K562 (cell line): ENCODE results near the gene PIGH. TPM values are rescaled to one million over a fixed set of nuclear protein-coding genes. Genes with fewer than 3 reads are reported as not detected.

Experiments
- ATAC-seq: fragments of 200-7000 bp; cut with Tn5 transposase; 3 replicates; pipeline ENCODE4 v1.9.1; 2020; ENCODE audit warnings: moderate library complexity
- BruUV-seq: library from RNA; stranded (reverse); fragments of 400-500 nt; replicated peaks from 2 replicates; lab custom pipeline; 2021; lab: Mats Ljungman, UMichigan
- CTCF ChIA-PET: fragments of 300-600 bp; formaldehyde crosslinking; extraction: SDS; loops from one replicate; lab custom pipeline; 2021; ENCODE audit warnings: low intra/inter-chr PET ratio; lab: Yijun Ruan, JAX
- POLR2A ChIA-PET: fragments of 300-600, 350-650 bp; sonication (Branson Sonifier 250); formaldehyde crosslinking; extraction: SDS; loops from one replicate; lab custom pipeline; 2021; ENCODE audit warnings: antibody characterized with exemption, inconsistent platforms; lab: Yijun Ruan, JAX
- DNase-seq, 4 experiments: peaks; one replicate each; pipeline versions ENCODE4 v3.0.0 to v3.0.0-alpha.2; 2011 to 2018; ENCODE audit warnings: low spot score in 3 of 4, mixed read lengths in 3 of 4; ENCODE audit errors: extremely low read depth in 1 of 4
- FAIRE-seq: peaks from 2 replicates; lab custom pipeline; 2011; peaks lifted over from hg19 to GRCh38; lab: Jason Lieb, UNC
- H2AFZ ChIP-seq: 2 replicates; pipeline ENCODE4 v1.6.0; 2011; ENCODE audit warnings: low read depth, low read length, control low read depth, inconsistent platforms
- H3K27ac ChIP-seq: fragments of 200-600 bp; 3 replicates; pipeline ENCODE4 v1.8.0; 2011; ENCODE audit warnings: low read depth, mild to moderate bottlenecking, control low read depth, inconsistent platforms, low read length, moderate library complexity, mixed read lengths; ENCODE audit errors: extremely low read depth
- H3K27me3 ChIP-seq, 2 experiments: fragments of 300-600 bp in 1 of 2; 2 replicates in 1 of 2; 3 replicates in 1 of 2; pipeline versions ENCODE4 v1.6.0 to v1.8.0; 2011; ENCODE audit warnings: inconsistent platforms in 2 of 2, low read length in 2 of 2, mild to moderate bottlenecking in 1 of 2, mixed read lengths in 1 of 2, moderate library complexity in 1 of 2; ENCODE audit not compliant: control insufficient read depth in 2 of 2, insufficient read depth in 2 of 2
- H3K36me3 ChIP-seq: fragments of 300-600 bp; 3 replicates; pipeline ENCODE4 v1.8.0; 2011; ENCODE audit warnings: mild to moderate bottlenecking, low read length, inconsistent platforms; ENCODE audit not compliant: control insufficient read depth, insufficient read depth
- H3K4me1 ChIP-seq, 2 experiments: fragments of 200-600 bp in 1 of 2; replicated peaks in 1 of 2; 2 replicates in 1 of 2; 3 replicates in 1 of 2; pipeline versions ENCODE4 v1.5.1 to v1.8.0; 2011; ENCODE audit warnings: inconsistent platforms in 2 of 2, low read length in 2 of 2, mild to moderate bottlenecking in 1 of 2, mixed read lengths in 1 of 2, moderate library complexity in 1 of 2; ENCODE audit not compliant: control insufficient read depth in 2 of 2, insufficient read depth in 2 of 2
- H3K4me2 ChIP-seq: 2 replicates; pipeline ENCODE4 v1.6.1; 2011; ENCODE audit warnings: low read length, control low read depth, inconsistent platforms, mixed read lengths; ENCODE audit not compliant: insufficient read depth
- H3K4me3 ChIP-seq: fragments of 200-600 bp; sonication (generic), shearing (Covaris generic); 2 replicates; pipeline ENCODE4 v1.5.1; 2016; ENCODE audit warnings: control low read depth, inconsistent platforms
- H3K79me2 ChIP-seq: fragments of 200-600 bp; 3 replicates; pipeline ENCODE4 v1.8.0; 2011; ENCODE audit warnings: low read length, inconsistent platforms; ENCODE audit not compliant: control insufficient read depth, insufficient read depth
- H3K9ac ChIP-seq, 2 experiments: 2 replicates each; pipeline versions ENCODE4 v1.6.0 to v1.6.1; 2011; ENCODE audit warnings: low read depth in 2 of 2, low read length in 2 of 2, control low read depth in 1 of 2, inconsistent platforms in 1 of 2, mild to moderate bottlenecking in 1 of 2, mixed read lengths in 1 of 2; ENCODE audit not compliant: insufficient read depth in 1 of 2
- H3K9me1 ChIP-seq: one replicate; pipeline ENCODE4 v1.6.0; 2011; ENCODE audit warnings: inconsistent platforms, mild to moderate bottlenecking, low read length, moderate library complexity; ENCODE audit not compliant: control insufficient read depth, insufficient read depth
- H3K9me3 ChIP-seq: replicated peaks from 2 replicates; pipeline ENCODE4 v1.5.1; 2011; ENCODE audit warnings: low read depth, low read length, inconsistent platforms; ENCODE audit not compliant: control insufficient read depth, insufficient read depth
- H4K20me1 ChIP-seq: replicated peaks from 2 replicates; pipeline ENCODE4 v1.6.1; 2011; ENCODE audit warnings: low read length, inconsistent platforms, mixed read lengths; ENCODE audit not compliant: control insufficient read depth, insufficient read depth
- MYC ChIP-seq, 2 experiments: fragments of 250-450 bp in 1 of 2; sonication (Bioruptor Pico) in 1 of 2; IDR thresholded peaks; 2 replicates each; pipeline versions ENCODE4 v1.5.1 to v1.6.1; 2012 to 2021; ENCODE audit warnings: low read depth in 2 of 2, borderline replicate concordance in 1 of 2, improper control_type of control experiment in 1 of 2, low read length in 1 of 2, mild to moderate bottlenecking in 1 of 2, moderate library complexity in 1 of 2
- POLR2G ChIP-seq: fragments of 200-400 bp; formaldehyde crosslinking; IDR thresholded peaks from 2 replicates; pipeline ENCODE4 v1.6.1; 2017; ENCODE audit warnings: low read depth, mild to moderate bottlenecking, antibody characterized with exemption, low read length, moderate library complexity
- SAFB2 ChIP-seq: fragments of 200-400 bp; formaldehyde crosslinking; IDR thresholded peaks from 2 replicates; pipeline ENCODE4 v1.6.1; 2018; ENCODE audit warnings: borderline replicate concordance, low read length, low read depth, moderate library complexity; ENCODE audit not compliant: severe bottlenecking
- SIX5 ChIP-seq, 2 experiments: IDR thresholded peaks; 2 replicates each; pipeline ENCODE4 v1.6.1; 2011; ENCODE audit warnings: low read length in 2 of 2, borderline replicate concordance in 1 of 2, low read depth in 1 of 2, mild to moderate bottlenecking in 1 of 2, moderate library complexity in 1 of 2; ENCODE audit not compliant: insufficient read depth in 1 of 2
- TCF3 ChIP-seq: sonication (generic); formaldehyde crosslinking; IDR thresholded peaks from 2 replicates; pipeline ENCODE4 v1.4.0; 2020; ENCODE audit warnings: mild to moderate bottlenecking, missing genetic modification reagents
- ZC3H11A ChIP-seq: IDR thresholded peaks from 2 replicates; pipeline ENCODE4 v1.6.1; 2012; ENCODE audit warnings: low read depth, low read length, improper control_type of control experiment
- ZNF197 ChIP-seq: fragments of 200-800 bp; sonication (Bioruptor generic); IDR thresholded peaks from 2 replicates; pipeline ENCODE4 v1.6.1; 2016; ENCODE audit warnings: low read depth, missing genetic modification characterization, missing compliant biosample characterization
- ZNF354B ChIP-seq: fragments of 250-450 bp; sonication (Bioruptor Pico); IDR thresholded peaks from 2 replicates; pipeline ENCODE4 v1.4.0; 2020
- ZNF436 ChIP-seq: fragments of 250-450, 450-650 bp; sonication (Bioruptor Pico); formaldehyde crosslinking; IDR thresholded peaks from 2 replicates; pipeline ENCODE4 v1.7.0; 2020; ENCODE audit warnings: mild to moderate bottlenecking
- ZNF830 ChIP-seq: fragments of 250-450 bp; sonication (Bioruptor Pico); IDR thresholded peaks from 2 replicates; pipeline ENCODE4 v1.5.0; 2021; ENCODE audit warnings: mild to moderate bottlenecking
- ZSCAN32 ChIP-seq: fragments of 450-650 bp; formaldehyde crosslinking; IDR thresholded peaks from 2 replicates; pipeline ENCODE4 v1.4.0; 2020; ENCODE audit warnings: mild to moderate bottlenecking, moderate library complexity
- WGBS: fragments of 100-300 bp; shearing (Covaris generic); methylation state at CpG from one replicate; pipeline ENCODE4 v1.1.6; 2016; ENCODE audit warnings: low coverage, mixed read lengths; ENCODE audit not compliant: insufficient coverage; ENCODE audit errors: missing lambda C conversion rate; 5-methylcytosine and 5-hydroxymethylcytosine counted together
- in situ Hi-C: fragments of 300-500 bp; cut with MboI; formaldehyde crosslinking; loops from 4 replicates; pipeline ENCODE4 v1.15.0; 2018; ENCODE audit warnings: inconsistent platforms, mixed read lengths
- intact Hi-C: fragments of 100-400 bp; cut with micrococcal nuclease; formaldehyde crosslinking; loops from 2 replicates; pipeline ENCODE4 v1.14.2; 2022
- polyA plus RNA-seq, 8 experiments: library from polyadenylated mRNA; depleted of rRNA in 4 of 8; stranded (reverse) in 5 of 8; unstranded in 3 of 8; fragments of >200 nt; fragmentation: Nextera tagmentation in 2 of 8; fragmentation: Illumina TruSeq in 1 of 8; extraction: Ambion mirVana in 2 of 8; extraction: Trizol in 1 of 8; gene quantifications; 2 replicates each; pipeline versions ENCODE4 v1.2.1 to v1.2.3, GENCODE V29; 2011 to 2014; ENCODE audit warnings: inconsistent platforms in 1 of 8, missing spikeins in 1 of 8
- total RNA-seq, 7 experiments: library from RNA; depleted of rRNA in 6 of 7; stranded (reverse); fragments of >200 nt in 6 of 7; fragmentation: Illumina TruSeq in 2 of 7; extraction: Trizol in 2 of 7; gene quantifications; 2 replicates each; pipeline versions ENCODE4 v1.2.1 to v1.2.3, GENCODE V29; 2011 to 2021; ENCODE audit warnings: low replicate concordance in 1 of 7
- TF ChIP-seq, protein P1 (sequence below): fragments of 250-450 bp; sonication (Bioruptor Pico); IDR thresholded peaks from 2 replicates; pipeline ENCODE4 v1.4.0; 2020; ENCODE audit warnings: borderline replicate concordance

PIGH gene
- total and polyA plus RNA-seq, 9 of the 15 experiments (the other 6 are each of a cell fraction or from before 2014, with no cell fraction given) = 21.1 to 53.4 (median 24.7) TPM

DNA sequence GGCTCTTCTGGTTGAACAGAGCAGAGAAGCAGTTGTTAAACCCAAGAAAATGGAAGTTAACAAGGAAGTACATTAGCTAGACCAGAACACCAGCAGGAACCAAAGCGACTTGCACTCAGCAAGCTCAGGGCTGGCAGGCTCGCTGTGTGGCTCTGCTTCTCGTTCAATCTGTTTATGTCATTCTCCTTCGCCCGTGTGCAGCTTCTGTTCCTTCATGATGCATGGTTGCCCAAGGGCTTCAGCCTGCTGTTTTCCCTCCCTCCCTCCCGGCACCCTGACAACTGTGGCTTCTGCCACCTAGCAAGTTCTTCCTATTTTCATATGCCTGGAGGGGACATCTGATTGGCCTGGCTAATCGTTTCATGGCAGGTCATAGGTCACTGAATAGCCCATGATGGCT lies 25.3 kb downstream of the PIGH start (continued):
- no peak for TF ChIP-seq SAFB2
- TF ChIP-seq SIX5 (IDR thresholded peaks at IDR 0.05; ENCODE audit: borderline replicate concordance in 1 of 2, insufficient read depth in 1 of 2, low read depth in 1 of 2, low read length in 2 of 2) = no peak

DNA sequence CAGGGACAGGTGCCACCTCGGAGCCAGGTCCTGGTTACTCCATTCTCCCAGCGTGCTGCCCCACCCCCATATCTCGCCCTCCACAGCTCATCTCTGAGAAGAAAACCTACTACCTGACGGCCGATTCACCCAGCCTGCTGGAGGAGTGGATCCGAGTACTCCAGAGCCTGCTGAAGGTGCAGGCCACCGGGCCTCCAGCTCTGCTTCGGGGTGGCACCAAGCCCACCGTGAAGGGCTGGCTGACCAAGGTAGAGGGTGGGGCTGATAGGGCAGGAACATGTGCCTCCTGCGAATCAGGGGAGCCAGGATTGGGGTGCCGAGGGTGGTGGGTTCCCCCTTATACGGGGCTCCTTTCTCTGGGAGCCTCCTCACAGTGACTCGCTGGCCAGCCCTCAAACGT lies 25.9 kb downstream of the PIGH start:
- no peak for FAIRE-seq
- ChIA-PET POLR2A (interaction anchor here (0.6 kb wide), 1 partner anchor 40 kb away, joined by 3 read pairs; no protein-coding TSS in a partner anchor), CTCF (no interaction called here)
- Histone ChIP-seq H4K20me1 (no peaks in the 10 kb centered on the region; the same call in 1 of the 2 replicates), H3K79me2 (no peaks in the 10 kb centered on the region), H3K4me3 (no peak overlapping the region), H3K4me1 (peaks cover 0 to 5% of the 10 kb centered on the region in 2 experiments; a peak in 2 of 5 replicates), H3K9me3 (no peaks in the 10 kb centered on the region), H3K4me2 (no peak overlapping the region), H3K9me1 (no peaks in the 10 kb centered on the region), H3K27ac (no peak overlapping the region), H3K36me3 (no peaks in the 10 kb centered on the region), H3K27me3 (no peaks in the 10 kb centered on the region; a peak in 1 of 5 replicates), H3K9ac (no peak overlapping the region), H2AFZ (no peak overlapping the region)
- in situ Hi-C loops = loop anchor here (10.0 kb wide), 1 partner anchor 149 kb away; no protein-coding TSS in a partner anchor
- 47% methylated on average over 10 of the region's 14 CpGs for WGBS
- DNase-seq = no peak
- TF ChIP-seq ZNF354B (CRISPR knock-in tag) = no peak
- no peak for TF ChIP-seq POLR2G
- TF ChIP-seq TCF3 = no peak
- no peak for TF ChIP-seq ZNF197 (CRISPR knock-in tag)
- TF ChIP-seq, protein P1, sequence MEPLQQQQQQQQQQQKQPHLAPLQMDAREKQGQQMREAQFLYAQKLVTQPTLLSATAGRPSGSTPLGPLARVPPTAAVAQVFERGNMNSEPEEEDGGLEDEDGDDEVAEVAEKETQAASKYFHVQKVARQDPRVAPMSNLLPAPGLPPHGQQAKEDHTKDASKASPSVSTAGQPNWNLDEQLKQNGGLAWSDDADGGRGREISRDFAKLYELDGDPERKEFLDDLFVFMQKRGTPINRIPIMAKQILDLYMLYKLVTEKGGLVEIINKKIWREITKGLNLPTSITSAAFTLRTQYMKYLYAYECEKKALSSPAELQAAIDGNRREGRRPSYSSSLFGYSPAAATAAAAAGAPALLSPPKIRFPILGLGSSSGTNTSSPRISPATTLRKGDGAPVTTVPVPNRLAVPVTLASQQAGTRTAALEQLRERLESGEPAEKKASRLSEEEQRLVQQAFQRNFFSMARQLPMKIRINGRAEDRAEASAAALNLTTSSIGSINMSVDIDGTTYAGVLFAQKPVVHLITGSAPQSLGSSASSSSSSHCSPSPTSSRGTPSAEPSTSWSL (CRISPR knock-in tag) = no peak
- TF ChIP-seq ZNF436 (CRISPR knock-in tag) = no peak
- TF ChIP-seq ZSCAN32 (CRISPR knock-in tag) = no peak
- no peak for TF ChIP-seq MYC (IDR thresholded peaks at IDR 0.05; ENCODE audit: low read depth, low read length)
- no peak for TF ChIP-seq MYC (CRISPR knock-in tag; IDR thresholded peaks at IDR 0.05; ENCODE audit: borderline replicate concordance, low read depth)
- no peak for TF ChIP-seq ZNF830 (CRISPR knock-in tag)
- TF ChIP-seq ZC3H11A = no peak
- BruUV-seq = no TSS peak
- no peak for ATAC-seq
- intact Hi-C loops = no loop called here
